Measurements from ENCODE around the gene CCDC27.

- TF ChIP-seq CTCF (IDR thresholded peaks at IDR 0.05) (no peak), POLR2A (IDR thresholded peaks at IDR 0.05) (no peak)
Measured at GRCh38 chr1:3780901-3781300, 28.7 kb downstream of the CCDC27 start.

All from Peyer's patch (tissue), 4 donors.